Central memory CD4-positive, alpha-beta T cell (primary cell): ENCODE measurements around the gene ACTR5.

Source experiments
- DNase-seq: peaks from one replicate; pipeline ENCODE4 v3.0.0; 2022
- total RNA-seq, 3 experiments: gene quantifications; one replicate each; lab custom pipeline; 2026; lab: John Stamatoyannopoulos, UW

The ACTR5 gene
- total RNA-seq = 24.7 to 39.9 (median 28.9) reads per million in 3 experiments

DNA sequence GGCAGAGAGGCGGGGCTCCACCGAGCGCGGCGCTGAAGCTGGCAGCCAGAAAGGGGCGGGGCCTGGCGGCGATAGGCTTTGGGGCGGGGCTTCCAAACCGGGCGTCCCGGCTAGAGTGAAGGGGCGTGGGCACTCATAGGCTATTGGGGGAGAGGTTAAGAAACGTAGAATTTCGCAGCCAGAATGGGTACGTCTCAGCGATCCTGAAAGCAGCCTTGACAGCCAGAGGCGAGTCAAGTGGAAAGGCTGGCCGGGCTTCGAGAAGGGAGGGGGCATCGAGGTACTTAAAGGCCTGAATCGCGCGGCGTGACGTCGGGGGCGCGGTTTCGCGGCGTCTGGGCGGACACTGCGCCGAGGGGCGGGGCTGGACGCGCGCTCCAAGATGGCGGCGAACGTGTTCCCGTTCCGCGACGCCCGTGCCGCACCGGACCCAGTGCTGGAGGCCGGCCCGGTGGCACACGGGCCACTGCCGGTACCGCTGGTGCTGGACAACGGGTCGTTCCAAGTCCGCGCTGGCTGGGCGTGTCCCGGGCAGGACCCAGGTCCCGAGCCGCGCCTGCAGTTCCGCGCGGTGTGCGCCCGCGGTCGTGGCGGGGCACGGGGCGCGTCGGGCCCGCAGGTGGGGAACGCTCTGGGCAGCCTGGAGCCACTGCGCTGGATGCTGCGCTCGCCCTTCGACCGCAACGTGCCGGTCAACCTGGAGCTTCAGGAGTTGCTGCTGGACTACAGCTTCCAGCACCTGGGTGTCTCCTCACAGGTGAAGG, at the start of gene ACTR5:
Gene ACTR5, plus strand, starts transcription at position 364 of the 764 bp plus-strand sequence. Its CDS starts 19 bp downstream, at position 383.
- peak; percentile 96 for DNase-seq

DNA sequence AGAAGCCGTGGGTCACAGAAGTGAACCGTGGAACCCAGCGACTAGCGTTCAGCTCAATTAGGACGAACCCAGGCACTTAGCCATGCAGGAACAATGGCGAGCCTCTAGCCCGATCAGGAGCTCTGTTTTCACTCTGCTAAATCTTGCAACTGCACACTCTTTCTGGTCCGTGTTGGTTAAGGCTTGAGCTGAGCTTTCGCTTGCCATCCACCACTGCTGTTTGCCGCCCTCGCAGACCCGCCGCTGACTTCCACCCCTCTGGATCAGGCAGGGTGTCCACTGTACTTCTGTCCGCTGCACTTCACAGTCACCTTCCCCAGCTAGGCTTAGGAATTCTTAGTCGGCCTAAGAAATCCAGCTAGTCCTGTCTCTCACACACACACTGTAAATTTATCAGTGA, 49.7 kb upstream of the ACTR5 start:
- DNase-seq = no peak

DNA sequence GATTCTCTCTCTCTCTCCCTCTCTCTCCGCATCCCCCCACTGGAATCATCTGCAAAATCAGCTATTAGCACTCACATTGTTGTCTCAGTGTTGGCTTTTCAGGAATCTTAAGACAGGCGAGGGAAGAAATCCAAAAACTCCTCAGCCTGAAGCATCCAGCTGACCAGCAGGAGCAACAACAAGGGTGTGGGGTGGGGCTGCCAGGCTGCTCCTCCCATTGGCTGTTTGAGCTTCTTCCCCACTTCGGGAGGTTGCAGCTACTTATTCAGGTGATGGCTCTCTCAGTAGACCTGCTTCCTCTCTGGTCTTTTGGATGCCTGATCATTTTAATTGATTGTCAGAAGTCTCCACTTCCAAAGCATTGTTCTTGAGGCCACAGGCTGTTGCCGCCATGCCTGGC, 48.1 kb upstream of the ACTR5 start:
- no peak for DNase-seq

DNA sequence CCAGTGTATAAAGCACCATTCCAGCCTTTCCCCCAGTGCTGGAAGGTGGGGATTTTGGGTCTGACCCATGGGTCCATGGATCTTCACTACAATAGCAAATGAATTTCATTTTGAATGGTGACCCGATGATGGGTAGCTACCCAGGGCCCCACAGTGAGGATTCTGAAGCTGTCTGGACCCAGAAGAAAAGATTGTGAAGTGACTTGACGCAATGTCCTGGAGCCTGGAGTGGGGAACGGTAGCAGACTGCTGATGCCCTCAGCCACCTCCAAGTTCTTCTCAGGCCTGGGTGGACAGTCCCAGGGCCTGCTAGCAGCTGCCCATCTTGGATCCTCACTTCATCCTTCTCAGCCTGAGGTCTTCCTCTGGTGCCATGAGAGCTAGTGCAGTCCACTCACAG, 47.3 kb upstream of the ACTR5 start:
- DNase-seq = no peak

DNA sequence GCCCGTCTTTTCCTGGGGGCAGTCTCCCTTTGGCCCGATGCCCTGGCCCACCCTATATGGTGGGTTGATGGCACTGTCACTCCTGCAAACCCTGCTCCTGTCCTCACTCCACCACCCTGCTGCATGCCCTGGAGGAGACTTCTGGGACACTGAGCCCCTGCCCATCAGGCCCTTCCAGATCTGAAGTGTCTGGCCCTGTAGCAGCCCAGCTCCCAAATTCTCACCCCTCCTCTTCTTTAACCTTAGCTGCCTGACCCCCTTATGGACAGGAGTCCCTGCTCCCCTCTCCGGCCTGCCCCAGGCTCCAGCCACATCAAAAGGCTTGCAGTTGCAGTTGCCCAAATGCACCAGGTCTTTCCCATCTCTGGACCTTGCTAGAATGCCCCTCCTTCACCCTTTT, 44.7 kb upstream of the ACTR5 start:
- no peak for DNase-seq

DNA sequence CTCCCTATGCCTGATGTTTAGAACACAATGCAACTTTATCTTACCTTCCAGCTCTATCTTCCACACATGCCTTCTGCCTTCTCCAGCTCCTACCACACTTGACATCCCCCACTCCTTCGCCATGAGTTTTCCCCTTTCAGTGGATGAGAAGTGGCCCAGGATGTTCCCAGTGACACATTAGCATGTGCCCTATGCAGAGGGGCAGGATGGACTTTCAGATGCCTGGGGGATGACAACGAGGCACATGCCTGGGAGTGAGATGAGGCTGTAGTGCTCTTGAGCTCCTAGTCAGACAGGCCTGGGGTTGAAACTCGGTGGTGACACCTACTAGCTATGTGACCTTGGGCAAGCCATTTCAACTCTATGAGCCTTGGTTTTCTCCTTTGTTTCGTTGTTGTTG, 44.1 kb upstream of the ACTR5 start:
- no peak for DNase-seq

DNA sequence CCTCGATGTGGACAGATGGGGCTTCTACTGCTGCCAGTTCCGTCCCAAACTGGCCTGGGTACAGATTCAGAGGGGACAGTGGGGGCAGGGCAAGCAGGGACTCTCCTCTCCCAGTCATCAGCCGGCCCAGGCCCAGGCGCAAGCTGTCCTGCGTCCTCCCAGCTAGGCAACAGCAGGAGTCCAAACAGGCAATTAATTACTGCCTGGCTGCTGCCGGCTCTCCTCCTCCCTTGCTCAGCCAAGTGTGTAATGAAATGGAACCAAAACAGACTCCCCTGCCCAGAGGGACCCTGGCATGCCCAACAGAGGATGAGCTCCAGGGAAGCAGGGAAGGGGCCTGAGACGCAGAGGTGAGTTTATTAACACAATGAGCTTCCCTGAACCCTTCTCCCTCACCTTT, 41.8 kb upstream of the ACTR5 start:
- DNase-seq = no peak

DNA sequence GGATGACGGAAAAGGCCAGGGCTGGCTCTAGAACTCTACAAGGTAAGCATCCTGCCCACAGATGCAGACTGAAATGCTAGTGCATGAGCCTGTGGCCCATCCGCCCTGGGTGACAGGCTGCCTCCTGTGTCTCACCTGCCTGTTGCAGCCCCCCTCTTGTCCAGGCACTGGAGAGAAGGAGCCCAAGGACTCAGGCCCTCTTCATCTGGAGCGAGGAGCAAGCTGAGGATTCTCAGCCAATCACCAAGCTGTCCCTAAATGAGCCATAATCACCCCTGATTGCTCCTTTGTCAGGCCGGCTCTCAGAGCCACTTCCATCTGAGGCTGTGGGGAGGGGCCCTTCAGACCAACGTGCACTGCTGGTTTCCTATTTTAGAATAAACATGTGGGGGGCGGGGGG, 34.0 kb upstream of the ACTR5 start:
- no peak for DNase-seq

DNA sequence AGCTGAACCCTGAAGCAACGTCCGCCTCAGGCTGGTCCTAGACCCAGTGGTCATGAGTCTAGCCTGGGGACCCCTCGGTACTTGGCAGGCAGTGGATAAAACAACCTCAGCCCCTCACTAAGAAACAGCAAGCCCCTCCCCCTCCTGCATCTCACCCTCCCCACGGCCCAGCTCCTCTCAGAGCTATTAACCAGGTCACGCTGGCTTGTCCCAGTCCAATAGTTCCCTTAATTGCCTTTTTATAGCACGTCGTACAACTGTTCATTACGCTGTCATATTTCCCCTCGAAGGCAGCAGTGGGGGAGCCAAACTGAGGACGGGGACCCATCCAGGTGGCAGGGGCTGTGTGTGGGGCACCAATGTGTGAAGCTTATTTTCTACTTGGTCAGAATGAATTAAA, 32.6 kb upstream of the ACTR5 start:
- DNase-seq = no peak

DNA sequence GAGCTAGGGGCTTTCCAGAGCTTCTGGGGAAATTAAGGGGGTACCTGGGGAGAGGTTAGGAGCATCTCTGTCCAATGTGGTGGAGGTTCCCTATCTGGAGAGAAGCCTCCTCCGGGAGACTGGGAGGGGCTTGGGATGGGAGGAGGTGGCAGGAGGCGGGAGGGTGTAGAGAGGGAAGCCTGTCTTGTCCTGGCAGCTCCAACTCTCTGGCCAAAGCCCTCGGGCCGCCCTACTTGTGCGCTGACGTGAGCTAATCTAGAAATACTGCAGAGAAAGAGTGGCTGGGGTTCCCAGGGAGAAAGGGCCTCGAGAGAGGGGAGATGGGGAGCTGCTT, 25.6 kb upstream of the ACTR5 start:
- DNase-seq = no peak

DNA sequence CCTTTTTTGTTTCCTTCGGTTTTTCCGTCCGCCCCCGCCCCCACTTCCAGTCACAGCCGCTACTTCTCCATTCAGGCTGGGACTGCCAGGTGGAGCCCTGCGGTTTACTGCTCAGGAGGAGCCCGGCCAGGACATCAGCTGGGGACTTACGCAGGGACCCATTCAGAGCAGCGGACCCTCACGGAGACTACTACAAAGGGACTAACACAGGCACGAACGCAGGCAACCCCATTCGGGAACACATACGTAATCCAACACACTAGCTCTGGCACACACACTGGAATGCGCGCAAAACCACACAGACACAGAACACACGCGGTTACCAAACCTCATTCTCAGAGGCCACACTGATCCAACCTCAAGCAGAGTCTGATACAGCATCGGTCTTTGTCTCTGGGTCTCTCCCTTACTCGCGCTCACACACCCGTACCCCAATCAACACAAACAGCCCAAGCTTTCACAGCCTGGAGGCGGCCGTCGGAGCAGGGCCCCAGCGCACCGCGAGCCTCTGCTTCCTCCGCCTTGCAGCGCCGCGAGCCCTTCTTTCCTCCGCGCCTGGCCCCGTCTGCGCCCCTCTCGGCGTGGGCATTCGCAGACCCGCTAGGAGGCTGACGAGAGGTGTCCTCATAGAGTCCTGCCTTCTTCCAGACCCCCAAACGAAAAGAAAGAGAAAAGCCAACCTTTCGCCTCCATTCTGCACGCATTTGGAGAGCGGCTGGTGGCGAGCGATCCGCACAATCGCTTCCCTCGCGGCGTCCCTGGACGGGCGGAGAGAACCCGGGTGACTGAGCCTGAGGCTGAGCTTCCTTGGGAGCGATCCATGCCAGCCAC, 25.0 kb upstream of the ACTR5 start:
- no peak for DNase-seq

DNA sequence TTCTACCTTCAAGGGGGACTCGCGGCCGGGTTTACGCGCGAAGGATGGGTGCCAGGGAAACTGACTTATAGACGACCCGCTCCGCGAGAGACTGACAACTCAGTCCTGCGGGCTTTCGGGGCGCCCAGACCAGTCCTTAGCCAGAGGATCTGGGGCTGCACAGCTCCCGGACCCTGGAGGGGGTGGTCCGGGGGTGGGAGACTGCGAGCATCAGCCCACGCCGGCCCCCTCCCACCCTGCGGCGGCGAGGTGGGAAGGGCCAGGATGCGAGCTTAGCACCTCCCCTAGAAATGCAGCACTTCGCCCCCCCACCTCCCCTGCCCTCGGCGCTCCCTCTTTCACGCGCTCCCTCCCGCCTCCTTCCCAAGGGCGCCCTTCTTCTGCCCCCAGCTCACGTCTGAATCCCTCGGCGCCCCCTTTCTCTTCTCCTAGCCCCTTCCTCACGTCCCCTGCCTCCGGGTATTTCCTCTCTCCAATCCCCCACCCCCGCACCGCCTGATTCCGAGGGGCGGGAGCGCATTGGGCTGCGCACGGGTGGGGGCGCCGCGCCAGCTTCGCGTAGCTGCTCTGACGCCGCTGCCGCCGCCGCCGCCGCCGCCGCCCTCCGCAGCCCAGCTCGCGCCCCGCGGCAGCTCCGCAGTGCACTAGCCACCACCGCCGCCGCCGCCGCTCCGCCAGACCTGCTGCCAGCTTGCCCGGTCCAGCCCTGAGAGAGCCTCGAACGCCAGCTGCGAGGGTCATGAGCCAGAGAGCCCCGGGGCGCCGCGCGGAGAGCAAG, 24.2 kb upstream of the ACTR5 start, which contains the start of gene SLC32A1:
Gene SLC32A1, plus strand, starts transcription at position 639 of the 778 bp plus-strand sequence. CDS start 239 bp downstream, outside the sequence.
- DNase-seq = no peak

DNA sequence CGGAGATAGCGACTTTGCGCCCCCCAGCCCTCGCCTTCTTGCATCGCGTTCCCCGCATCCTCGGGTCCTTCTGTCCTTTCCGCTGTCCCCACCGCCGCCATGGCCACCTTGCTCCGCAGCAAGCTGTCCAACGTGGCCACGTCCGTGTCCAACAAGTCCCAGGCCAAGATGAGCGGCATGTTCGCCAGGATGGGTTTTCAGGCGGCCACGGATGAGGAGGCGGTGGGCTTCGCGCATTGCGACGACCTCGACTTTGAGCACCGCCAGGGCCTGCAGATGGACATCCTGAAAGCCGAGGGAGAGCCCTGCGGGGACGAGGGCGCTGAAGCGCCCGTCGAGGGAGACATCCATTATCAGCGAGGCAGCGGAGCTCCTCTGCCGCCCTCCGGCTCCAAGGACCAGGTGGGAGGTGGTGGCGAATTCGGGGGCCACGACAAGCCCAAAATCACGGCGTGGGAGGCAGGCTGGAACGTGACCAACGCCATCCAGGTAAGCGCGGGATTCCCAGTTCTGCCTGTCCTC, 23.6 kb upstream of the ACTR5 start:
- no peak for DNase-seq

DNA sequence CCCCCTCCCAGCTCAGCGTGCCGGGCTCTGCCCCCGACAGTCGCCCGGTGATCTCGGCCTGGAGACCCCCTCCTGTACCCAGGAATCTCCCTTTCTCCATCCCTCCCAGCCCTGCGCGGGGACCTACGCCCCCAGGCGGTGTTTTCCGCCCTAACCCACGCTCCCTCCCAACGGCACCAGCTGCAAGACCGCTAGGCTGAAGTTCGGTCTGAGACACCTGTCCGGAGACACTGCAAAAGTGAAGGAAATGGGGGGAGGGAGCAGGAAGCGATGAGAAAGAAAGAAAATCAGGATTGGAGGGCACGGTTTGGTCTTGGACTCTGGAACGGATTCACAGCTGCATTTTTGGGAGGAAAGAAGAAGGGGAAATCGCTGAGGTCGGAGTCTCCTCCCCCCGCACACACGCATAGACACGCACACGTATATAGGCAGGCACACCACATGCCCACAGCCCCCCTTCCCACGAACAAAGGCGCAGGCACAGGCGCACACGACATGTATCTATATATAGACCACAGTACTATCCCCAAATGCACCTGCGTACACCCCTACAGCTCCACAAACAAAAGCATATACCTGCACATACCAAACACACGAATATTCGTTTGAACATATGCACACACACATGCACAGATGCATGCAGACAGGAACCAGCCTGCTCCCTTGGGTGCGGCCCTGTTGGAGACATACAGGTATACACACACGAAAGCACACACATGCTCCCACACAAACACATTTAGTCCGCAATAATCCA, 22.9 kb upstream of the ACTR5 start:
- DNase-seq = no peak

DNA sequence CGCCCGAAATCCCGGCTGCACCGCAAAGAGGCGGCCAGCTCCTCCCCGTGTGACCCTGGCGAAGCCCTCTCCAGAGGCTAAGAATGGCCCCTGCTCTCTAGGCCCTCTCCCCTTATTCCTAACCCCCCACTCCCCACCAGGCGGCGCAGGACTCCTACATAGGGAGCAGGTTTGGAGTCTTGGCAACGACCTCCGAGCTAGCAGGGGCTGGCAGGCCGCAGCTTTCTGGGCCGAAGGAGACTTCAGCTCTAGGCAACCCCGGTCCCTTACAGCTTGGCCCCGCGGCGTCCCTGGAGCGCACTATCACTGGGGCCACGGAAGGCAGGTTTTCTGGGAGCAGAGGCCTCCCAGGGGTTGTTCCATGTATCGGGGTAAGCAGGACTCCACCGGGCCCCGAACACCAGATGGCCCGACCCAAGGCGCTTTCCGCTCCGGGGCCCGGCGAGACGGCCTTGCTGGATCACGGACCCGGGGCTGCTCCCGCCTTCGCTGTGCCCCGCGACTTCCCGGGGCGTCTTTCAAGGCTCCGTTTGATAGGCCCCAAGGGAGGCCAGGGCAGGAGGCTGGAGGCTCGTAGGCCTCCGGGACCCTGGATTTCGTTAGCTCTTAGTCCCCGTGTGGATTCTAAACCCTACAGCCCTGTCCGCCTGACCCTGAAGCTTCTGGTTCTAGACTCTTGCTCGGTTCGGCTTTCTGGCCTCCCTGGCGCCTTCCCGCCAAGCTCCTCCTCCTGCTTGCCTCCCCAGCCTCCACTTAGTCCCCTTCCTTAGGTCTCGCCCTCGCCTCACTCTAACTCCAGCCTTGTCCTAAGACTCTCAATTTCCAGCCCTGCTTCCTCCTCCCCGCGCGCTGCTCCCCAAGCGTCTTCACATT, 22.1 kb upstream of the ACTR5 start:
- DNase-seq = no peak

DNA sequence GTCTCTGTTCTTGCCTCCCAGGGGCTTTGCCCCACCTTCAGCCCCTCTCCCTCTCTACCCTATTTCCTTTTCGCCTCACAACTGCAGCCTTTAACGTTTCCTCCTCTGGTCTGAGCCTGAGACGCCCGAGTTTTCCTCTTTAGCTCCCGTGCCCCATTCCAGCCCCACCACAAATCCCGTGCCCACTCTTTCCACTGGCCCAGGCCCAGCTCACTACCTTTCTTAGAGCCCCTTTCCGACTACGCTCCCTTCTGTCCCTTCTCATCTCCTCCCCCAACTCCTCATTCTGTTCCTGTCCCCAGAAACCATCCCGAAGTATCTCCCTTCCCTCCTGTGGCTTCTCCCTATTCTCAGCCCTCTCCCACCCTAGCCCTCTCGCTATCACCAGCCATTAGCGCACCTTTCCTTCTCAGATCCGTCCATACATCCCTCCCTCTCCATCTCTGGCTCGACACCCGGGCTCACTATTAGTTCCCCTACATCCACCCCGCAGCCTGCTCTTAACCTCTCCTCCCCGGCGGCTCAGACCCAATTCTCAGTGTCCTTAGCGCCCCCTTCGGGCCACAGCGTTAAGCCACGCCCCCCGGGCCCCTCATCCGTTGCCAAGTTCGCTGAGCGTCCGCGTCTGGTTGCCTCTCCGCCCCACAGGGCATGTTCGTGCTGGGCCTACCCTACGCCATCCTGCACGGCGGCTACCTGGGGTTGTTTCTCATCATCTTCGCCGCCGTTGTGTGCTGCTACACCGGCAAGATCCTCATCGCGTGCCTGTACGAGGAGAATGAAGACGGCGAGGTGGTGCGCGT, 21.3 kb upstream of the ACTR5 start:
- DNase-seq = peak; percentile 32

DNA sequence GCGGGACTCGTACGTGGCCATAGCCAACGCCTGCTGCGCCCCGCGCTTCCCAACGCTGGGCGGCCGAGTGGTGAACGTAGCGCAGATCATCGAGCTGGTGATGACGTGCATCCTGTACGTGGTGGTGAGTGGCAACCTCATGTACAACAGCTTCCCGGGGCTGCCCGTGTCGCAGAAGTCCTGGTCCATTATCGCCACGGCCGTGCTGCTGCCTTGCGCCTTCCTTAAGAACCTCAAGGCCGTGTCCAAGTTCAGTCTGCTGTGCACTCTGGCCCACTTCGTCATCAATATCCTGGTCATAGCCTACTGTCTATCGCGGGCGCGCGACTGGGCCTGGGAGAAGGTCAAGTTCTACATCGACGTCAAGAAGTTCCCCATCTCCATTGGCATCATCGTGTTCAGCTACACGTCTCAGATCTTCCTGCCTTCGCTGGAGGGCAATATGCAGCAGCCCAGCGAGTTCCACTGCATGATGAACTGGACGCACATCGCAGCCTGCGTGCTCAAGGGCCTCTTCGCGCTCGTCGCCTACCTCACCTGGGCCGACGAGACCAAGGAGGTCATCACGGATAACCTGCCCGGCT, 20.6 kb upstream of the ACTR5 start:
- DNase-seq = peak; percentile 21

DNA sequence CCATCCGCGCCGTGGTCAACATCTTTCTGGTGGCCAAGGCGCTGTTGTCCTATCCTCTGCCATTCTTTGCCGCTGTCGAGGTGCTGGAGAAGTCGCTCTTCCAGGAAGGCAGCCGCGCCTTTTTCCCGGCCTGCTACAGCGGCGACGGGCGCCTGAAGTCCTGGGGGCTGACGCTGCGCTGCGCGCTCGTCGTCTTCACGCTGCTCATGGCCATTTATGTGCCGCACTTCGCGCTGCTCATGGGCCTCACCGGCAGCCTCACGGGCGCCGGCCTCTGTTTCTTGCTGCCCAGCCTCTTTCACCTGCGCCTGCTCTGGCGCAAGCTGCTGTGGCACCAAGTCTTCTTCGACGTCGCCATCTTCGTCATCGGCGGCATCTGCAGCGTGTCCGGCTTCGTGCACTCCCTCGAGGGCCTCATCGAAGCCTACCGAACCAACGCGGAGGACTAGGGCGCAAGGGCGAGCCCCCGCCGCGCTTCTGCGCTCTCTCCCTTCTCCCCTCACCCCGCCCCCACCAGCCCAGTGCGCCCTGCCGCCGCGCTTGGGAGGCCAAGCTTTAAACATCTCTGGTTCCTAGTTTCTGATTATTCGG, 20.0 kb upstream of the ACTR5 start:
- no peak for DNase-seq

DNA sequence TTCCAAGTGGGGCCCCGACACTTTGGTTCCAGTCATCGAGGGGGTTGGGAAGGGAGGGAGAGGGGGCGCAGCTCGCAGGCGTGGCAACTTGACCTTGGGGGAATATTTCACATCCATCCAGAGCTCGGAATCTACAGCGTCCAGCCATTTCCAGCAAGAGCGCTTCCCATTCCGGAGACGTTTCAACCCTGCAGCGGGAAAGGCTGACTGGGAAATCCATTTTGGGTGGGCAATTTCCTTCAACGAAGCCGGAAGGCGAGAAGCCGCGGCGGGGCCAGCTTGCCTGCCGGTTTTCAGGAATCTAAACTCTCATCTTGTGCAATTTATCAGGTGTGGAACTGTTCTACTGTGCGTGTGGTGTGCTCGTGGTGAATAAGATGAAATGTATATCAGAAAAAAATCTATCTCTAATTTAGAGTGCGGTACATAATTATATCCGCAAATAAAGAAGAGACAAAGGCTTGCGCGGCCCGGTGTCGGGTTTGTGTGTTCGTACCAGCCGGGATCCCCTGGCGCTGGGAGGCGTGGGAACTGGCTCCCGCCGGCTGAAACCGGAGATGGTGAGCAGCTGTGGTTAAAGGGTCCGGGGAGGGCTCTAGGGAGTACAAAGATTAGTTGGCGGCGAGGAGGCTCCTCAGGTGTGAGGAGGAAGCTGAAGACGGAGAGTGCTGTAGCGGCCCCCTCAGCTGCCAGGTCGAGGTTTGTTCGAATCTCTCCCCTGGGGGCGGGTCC, 19.2 kb upstream of the ACTR5 start:
- DNase-seq = no peak
